Epithelial cell of umbilical artery (primary cell): ENCODE measurements around the gene EPN1. TPM values are rescaled to one million over a fixed set of nuclear protein-coding genes. Genes with fewer than 3 reads are reported as not detected.

Source experiments
- total RNA-seq: library from RNA; depleted of rRNA; stranded (reverse); fragments of >200 nt; gene quantifications from 2 replicates; pipeline ENCODE4 v1.2.3, GENCODE V29; 2014

EPN1 gene
- 19.2 and 50.8 TPM in 2 replicates for total RNA-seq

DNA sequence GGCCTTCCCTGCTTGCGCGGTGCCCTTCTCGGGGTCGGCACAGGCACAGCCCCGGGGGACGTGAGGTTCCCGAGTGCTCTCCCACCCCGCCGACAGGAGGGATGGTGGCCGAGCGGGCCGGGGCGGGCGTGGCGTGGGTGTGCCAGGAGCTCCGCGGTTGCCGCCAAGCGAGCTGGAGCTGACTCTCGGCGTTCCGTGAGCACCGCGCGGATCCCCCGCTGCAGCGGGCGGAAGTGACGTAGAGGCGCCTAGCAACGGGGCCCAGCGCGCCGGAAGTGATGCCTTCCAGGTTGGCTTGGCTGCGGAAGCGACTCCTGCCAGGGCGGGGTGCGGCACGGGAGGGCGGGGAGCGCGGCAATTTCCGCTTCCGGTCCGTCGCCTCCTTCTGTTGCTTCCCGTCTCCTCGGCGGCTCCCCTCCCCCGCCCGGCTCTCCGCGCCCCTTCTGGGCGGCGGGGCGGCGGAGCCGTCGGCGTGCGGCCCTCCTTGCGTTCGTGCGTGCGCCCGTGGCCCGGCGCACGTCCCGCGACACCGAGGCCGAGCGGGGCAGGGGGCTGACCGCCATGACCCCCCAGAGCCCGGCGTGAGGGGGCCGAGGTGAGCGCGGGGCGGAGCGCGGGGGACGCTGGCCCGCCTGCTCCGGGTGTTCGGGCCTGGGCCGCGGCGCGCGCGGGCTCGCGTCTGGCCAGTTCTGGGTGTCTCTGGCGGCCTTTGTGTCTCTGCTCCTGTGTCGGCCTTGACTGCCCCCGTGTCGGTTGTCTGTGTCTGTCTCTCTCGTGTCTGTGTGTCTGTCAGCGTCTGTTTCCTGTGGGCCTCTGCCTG is at the start of gene EPN1:
Gene EPN1 (plus strand): TSS at position 386 of the 820 bp plus-strand sequence. CDS start 3,402 bp downstream, outside the sequence.

DNA sequence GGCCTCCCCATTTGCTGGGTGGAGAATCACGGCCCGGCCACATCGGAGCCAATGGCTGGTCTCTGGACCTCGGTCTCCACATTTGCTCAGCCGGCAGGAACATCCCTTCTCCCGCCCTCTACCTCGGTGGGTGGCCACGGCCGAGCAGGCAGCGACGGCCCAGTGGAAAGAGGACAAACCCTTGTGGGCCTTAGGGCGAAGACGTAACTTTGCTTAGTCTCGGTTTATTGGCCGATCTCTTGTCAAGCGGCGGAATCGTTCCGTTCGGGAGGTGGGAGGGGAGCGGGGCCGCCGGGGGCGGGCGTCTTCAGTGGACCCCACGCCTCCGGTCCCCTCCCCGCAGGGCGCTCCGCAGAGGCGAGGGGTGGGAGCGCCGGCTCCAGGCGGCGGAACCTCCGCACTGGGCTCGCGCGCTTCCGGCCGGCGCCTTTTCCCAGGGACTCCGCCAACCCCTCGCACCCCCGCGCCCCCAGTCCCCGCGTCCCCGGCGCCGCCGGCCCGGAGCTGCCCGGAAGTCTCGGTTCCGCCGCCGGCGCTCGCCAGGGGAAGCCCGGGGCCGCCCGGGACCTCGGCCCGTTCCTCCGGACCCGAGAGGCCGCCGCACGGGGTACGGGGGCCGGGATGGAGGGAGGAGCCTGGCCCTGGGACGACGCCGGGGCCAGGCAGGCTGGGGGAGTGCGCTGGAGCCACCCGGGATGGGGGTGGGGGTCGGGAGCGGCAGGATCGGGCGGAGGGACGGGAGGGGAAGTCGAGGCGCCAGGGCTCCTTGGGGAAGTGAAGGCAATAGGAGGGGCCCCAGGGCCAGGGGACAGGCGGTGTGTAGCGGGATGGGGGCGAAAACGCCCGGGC is 34.2 kb upstream of the EPN1 start, which contains the start of gene ZNF580:
Gene ZNF580 (plus strand): TSS at position 426 of the 849 bp plus-strand sequence. CDS start 1,507 bp downstream, outside the sequence.

DNA sequence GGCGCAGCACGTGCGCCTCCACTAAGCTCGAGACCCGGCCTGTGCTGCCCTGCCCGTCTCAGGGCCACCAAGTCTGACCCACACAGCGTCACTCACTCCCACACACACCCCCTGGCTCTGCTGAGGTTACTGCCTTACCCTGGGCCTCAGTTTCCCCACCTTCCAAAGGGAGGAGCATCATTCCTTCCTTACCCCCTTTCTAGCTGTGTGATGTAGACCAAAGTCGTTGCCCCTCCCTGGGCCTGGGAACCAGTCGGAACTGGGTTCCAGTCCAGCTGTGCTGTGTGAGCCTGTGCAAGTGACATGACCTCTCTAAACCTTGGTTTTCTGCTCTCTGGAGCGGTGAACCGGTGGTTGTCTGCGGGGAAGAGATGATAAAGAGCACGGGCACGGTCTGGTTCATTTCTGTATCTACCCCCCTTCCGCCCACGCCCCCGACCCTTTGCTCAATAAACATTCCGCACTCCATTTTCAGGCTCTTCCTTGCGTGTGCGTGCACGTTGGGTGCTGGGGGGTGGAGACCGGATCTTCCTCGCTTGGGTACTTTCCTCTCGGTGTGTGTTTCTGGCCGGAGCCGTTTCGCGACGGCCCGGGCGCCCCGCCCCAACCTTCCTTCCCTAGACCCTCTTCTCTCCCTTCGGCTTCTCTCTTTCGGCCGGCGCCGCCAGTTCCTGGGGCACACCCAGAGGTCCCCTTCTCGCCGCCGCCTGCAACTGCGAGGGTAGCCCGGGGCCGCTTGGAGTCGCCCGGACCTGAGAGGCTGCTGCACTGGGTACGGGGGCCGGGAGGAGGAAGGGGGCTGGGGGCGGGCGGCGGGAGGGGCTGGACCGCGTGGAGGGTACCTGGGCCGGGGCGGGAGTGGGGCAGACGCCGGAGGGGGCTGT is 31.8 kb upstream of the EPN1 start, which contains the start of gene ZNF581:
Gene ZNF581 (plus strand): TSS at position 647 of the 884 bp plus-strand sequence. CDS start 923 bp downstream, outside the sequence.

DNA sequence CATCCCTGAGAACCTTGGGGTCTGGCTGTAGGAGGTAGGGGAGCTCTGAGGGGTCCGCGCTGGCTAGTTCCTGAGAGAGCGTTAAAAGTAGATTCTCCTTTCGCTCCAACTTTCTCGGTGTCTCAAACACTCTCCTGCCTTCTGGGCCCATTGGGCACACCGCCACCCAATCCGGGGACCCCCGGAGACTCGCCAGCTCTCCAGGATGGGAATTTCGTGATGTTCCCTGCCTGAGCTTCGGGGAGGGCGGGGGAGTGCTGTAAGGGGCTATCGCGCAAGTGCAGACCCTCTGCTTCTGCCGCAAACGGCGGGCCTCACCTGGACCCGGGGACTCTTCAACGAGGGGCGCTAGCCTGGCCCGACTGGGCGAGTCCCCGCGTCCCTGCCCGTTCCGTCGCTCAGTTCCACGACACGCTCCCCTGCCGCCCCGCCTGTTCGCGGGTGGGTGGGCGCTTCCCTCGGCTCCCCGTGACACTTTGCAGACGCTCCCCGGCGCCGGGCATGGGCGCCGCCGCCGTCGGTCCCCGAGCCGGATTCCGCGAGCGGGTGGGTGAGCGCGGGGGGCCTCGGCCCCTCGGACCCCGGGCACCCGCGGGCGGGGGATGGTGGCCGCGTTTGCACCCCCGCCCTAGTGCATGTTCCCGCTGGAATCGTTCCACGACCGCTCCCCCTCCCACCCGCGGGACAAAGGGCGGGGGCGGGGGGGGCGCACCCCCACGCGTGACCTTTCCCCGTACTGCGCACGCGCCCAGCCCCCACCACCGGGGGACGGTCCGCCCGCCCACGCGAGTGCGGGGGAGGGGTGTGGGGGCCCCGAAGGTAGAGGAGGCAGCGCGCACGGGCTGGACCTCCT is 27.1 kb upstream of the EPN1 start, which contains the start of gene CCDC106:
Gene CCDC106 (plus strand): TSS at position 481 of the 853 bp plus-strand sequence. CDS start 835 bp downstream, outside the sequence.

DNA sequence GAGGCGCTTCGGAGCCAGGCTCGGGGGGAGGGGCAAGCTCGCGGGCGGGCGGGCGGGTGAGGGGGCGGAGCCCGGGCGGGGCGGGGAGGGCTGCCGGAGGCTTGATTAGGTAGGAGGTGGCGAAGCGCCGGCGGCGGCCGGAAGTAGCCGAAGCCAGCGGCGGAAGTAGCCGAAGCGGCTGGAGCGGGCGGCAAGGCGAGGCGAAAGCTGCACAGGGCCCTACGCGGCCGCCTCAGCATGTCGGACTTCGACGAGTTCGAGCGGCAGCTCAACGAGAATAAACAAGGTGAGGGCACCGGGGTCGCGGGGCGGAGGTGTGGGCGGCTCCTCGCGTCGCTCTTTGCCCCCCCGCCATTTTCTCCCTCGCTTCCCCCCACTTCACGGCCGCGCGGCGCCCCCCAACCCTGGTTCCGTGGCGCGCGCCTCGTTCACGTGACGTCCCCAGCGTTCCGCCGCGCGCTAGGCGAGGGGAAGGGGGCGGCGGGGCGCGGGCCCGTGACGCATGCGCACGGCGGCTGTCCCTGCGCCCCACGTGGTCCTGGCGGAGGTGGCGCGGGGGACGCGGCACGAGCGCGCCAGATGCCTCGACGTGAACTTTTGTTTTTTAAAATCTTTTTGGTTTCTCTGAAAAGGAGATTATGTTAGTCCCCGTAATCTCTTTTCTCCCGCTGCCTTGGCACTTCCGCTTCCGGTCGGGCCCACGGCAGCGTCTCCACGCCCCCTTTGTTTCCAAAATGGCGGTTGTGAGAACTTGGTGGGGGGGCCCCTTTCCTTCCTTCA is 20.0 kb upstream of the EPN1 start, which contains the start of gene U2AF2:
Gene U2AF2 (plus strand): TSS at position 168 of the 780 bp plus-strand sequence. CDS start 70 bp downstream, at position 238.

DNA sequence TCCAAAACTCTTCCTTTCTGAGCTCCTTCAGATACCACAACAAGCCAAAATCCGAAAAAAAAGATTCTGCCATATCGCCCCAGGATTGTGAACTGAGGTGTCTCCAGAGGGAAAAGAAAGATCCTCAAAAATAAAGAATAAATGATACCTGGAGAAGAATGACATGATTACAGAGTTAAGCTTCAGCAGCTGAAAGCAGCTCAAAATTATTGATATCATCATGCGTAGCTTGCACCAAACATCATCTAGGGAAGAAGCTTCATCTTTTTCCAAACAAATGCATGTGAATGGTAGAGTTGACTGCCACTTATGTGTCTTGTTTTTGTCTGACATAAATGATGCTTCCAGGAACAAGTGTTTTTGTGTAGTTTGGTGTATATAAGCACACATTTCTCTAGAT is 63.3 kb downstream of the EPN1 start, which contains the start of gene NLRP9:
Gene NLRP9 (minus strand): TSS at position 101 of the 400 bp plus-strand sequence. CDS start 28 bp downstream, at position 73.

DNA sequence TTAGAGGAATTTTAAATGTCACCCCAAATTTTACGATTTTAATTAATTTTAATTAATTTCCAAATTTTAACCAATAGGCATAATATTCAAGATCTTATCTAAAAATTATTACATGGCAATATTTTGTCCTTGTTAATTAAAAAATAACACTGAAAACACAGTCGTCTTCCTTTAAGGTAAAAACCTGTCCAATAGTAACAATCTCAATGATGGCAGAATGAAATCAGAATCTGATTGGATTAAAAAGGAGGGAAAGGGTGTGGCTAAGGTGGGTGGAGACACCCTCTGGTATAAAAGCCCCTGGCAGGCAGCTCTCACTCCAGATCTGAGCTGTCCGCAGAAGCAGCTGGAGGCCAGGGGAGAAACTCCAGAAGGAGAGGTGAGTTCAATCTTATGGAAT is 83.8 kb downstream of the EPN1 start, which contains the start of gene RFPL4A:
Gene RFPL4A (plus strand): TSS at position 301 of the 400 bp plus-strand sequence. CDS start 2,704 bp downstream, outside the sequence.

Other genes starting within 250 kb of the EPN1 start
- not detected in 2 replicates for gene SHISA7, start 231.9 kb upstream of the EPN1 start, total RNA-seq
- gene ISOC2, start 213.6 kb upstream of the EPN1 start, total RNA-seq: 50.6 and 74.1 TPM in 2 replicates
- gene C19orf85, start 210.5 kb upstream of the EPN1 start, total RNA-seq: not detected in 2 replicates
- gene ZNF628, start 198.6 kb upstream of the EPN1 start, total RNA-seq: 0.30 and 2.6 TPM in 2 replicates
- 11.7 and 18.2 TPM in 2 replicates for gene NAT14, start 190.0 kb upstream of the EPN1 start, total RNA-seq
- gene SSC5D, start 186.8 kb upstream of the EPN1 start, total RNA-seq: 0.32 and 2.3 TPM in 2 replicates
- not detected in 2 replicates for gene SBK2, start 138.1 kb upstream of the EPN1 start, total RNA-seq
- 0.32 TPM in 1 of 2 replicates, not detected in the other for gene SBK3, start 129.7 kb upstream of the EPN1 start, total RNA-seq
- gene ZNF579, start 94.4 kb upstream of the EPN1 start, total RNA-seq: 3.2 TPM in 2 replicates
- 1.8 and 2.6 TPM in 2 replicates for gene FIZ1, start 75.7 kb upstream of the EPN1 start, total RNA-seq
- gene ZNF524, start 74.9 kb upstream of the EPN1 start, total RNA-seq: 7.8 and 10.3 TPM in 2 replicates
- gene ZNF865, start 69.6 kb upstream of the EPN1 start, total RNA-seq: 0.61 and 0.65 TPM in 2 replicates
- 3.6 and 3.8 TPM in 2 replicates for gene ZNF784, start 50.7 kb upstream of the EPN1 start, total RNA-seq
- 1.9 and 2.7 TPM in 2 replicates for gene ZNF580, start 34.2 kb upstream of the EPN1 start, total RNA-seq
- 16.1 and 21.4 TPM in 2 replicates for gene ZNF581, start 31.6 kb upstream of the EPN1 start, total RNA-seq
- 7.6 and 7.8 TPM in 2 replicates for gene CCDC106, start 27.0 kb upstream of the EPN1 start, total RNA-seq
- gene U2AF2, start 20.2 kb upstream of the EPN1 start, total RNA-seq: 87.7 and 143 TPM in 2 replicates
- gene NLRP9, start 63.2 kb downstream of the EPN1 start, total RNA-seq: not detected in 2 replicates
- under 0.01 TPM in 1 of 2 replicates, not detected in the other for gene RFPL4A, start 83.9 kb downstream of the EPN1 start, total RNA-seq
- not detected in 2 replicates for gene RFPL4AL1, start 93.9 kb downstream of the EPN1 start, total RNA-seq
- gene NLRP11, start 156.8 kb downstream of the EPN1 start, total RNA-seq: not detected in 2 replicates
- not detected in 2 replicates for gene NLRP4, start 161.3 kb downstream of the EPN1 start, total RNA-seq